HT1080 (cell line): ENCODE results near the gene WLS. TPM values are rescaled to one million over a fixed set of nuclear protein-coding genes. Genes with fewer than 3 reads are reported as not detected.
"Not testable (repeated sequence)": the region's sequence is repeated elsewhere in the genome, so short reads cannot be mapped to it uniquely, and the experiment has no call there.

ENCODE experiments used
- DNase-seq: peaks from one replicate; pipeline ENCODE4 v3.0.0-alpha.2; 2015; ENCODE audit warnings: low read depth
- total RNA-seq: library from RNA; depleted of rRNA; stranded (reverse); fragments of >200 nt; shearing (Covaris generic); gene quantifications from 2 replicates; pipeline ENCODE4 v1.2.3, GENCODE V29; 2014

The WLS gene
- total RNA-seq, 1 experiment from 2014 or later = 61.4 TPM

DNA sequence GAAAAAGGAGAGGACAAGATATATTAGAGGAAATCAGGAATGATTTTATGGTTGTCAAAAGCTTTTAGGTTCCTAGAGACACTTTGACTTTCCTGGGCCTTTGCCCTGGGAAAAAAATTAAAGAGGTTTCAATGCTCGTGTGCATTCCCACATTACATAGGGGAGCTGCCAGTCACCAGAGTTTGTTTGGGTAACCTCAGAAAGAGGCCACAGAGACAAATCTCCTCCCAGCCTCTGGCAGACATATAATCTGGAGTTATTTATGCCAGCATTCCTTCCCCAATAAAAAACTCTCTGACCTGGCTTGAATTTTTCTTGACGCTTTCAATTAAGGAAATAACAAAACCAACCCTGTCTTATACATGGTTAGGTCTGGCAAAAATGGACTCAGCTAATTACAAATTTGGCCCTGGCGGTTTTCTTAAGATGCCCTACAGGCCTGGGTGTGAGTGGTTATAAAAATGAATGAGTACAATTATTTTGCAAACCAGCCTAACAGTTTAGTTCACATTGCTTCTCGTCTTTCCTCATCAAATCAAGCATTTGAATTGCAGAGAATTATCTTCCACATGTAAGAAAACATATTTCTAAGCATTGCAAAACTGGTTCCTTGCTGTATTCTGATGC, 63.7 kb downstream of the WLS start:
- no peak for DNase-seq

DNA sequence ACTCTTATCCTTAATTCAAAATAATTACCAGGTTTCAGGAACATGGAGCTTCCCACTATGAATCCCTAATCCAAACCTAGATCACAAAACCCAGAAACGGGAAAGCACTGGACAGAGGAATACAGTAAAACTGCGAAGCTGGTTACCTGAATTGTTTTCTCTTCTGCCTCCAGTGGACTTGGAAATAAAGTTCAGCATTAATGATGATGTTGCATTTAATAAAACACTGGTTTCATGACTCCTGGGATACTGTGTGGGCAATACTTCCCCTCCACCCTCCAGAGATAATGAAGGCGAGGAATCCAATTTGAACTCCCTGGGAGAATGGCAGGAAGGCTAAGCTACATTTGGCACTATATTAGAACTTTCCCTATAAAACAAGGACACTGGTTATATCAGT, 65.1 kb downstream of the WLS start:
- DNase-seq = no peak

DNA sequence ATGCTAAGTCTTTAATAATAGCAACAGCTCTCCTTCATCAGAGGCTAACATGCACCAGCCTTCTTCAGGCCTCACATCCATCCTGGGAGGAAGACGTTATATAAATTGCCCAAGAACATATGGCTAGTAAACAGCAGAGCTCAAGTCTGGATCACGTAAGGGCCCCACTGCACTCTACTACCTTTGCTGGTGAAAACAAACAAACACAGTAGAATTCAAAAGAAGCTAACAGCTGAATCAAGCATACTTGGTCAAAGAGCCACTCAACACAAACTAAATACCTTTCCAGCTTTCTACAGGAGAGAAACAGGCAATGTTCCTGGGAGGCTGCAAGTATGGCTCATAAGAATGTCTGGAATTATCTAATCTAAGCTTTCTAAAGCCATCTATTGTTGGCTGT, 66.0 kb downstream of the WLS start:
- DNase-seq = no peak

DNA sequence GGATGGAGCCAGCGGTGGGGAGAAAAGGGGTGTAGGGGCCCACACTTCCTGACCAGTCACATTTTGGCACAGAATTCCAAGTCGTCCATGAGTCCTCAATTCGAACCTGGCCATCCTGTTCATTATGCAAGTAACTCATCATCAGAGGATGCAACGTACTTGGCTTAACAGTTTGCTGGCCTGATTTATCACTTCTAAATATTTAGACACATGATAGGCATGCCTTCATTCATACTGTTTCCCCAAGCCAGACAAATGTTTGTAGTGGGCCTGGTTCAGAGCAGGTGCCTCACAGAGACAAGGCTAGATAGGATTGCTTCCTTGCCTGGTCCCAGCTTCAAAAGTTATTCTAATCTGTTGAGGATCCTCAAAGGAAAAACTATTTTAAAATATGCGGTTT, 66.7 kb downstream of the WLS start:
- no peak for DNase-seq

DNA sequence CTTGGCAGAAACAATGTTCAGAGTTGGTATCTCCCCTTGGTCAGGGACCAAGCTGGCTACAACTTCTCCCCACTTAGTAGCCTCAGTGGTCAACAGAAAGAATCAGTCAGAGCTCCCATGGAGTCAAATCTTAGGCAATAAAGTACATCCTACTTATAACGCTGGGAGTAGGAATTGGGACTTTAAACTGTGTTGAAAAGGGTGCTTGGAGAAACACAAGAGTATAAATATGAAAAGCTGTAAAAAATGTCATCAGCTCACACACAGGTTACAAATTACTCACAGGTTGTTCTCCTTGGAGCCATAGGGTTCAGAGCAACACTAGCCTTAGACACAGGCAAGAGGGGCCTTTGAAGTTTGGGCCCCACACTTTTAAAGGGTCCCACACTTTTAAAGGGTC, 67.4 kb downstream of the WLS start:
- no peak for DNase-seq

DNA sequence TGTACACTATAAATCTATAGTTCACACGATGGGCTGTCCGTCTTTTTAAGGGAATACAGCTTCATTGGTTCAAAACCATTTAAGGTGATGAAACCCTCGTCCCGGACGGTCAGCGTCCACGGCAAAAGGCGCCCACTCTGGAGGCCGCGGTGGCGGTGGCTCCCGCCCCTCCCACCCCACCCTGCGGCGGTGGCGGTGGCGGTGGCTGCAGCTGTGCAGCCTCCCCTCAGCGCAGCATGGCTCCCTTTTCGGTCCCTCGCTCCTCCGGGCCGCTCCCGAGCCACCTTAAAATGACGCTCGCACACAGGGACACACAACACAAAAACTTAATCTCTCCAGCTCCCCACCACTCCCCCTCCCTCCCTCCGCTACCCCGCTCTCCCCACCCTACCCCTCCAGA, 69.1 kb downstream of the WLS start:
- no peak for DNase-seq

DNA sequence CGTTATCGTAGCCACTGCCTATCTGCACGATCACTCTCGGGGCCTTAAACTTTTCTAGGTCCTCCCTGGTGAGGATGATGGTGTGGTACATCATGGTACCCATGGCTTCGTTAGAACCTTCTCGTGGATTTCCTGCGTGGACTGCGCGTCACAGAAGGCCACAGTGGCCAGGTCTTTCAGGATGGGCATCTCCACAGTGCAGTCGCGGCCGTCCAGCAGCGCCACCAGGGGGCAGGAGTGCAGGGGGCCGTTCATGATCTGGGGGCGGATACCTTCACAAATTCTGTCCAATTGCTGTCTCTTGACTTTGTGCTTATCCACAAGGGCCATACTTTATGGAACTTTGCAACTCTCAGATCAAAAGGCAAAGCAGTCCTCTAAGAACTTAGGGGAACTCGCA, 69.6 kb downstream of the WLS start:
- DNase-seq = no peak

DNA sequence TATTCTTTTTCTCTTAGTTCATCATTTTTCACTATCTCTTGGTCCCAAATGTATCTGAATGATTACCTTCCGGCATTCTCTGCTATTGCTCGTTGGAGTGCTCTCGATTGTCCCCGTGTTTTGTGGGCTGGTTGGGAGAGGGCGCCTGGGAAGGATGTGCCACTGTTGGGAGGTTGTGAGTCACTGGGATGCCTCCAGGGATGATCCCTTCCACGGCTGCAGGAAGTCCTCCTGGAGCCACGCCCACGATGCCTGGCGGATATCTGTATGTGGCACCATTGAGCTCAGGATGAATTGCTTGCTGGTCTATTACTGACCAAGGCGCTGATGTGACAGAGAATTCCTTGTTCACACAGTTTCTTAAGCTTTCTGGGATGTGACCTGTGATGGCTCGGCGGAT, 70.7 kb downstream of the WLS start:
- peak; percentile 33 for DNase-seq

DNA sequence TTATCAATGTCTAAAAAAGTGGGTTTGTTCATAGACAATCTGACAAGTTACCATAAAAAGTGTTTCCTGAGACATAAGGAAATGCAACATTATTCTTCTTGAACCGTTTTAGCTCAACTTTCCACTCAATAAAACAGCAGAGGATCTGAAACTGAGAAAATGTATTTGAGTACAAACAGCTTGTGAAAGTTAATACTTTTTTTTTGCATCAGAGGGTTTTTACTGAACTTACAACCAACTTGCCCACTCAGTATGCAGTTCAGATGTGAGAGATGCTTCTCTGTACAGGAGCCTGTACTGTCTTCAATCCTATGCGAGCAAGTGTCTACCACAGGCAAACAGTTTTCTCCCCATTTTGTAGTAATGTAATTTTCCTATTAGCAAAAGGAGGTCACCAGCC, 71.4 kb downstream of the WLS start:
- DNase-seq = not testable (repeated sequence)

DNA sequence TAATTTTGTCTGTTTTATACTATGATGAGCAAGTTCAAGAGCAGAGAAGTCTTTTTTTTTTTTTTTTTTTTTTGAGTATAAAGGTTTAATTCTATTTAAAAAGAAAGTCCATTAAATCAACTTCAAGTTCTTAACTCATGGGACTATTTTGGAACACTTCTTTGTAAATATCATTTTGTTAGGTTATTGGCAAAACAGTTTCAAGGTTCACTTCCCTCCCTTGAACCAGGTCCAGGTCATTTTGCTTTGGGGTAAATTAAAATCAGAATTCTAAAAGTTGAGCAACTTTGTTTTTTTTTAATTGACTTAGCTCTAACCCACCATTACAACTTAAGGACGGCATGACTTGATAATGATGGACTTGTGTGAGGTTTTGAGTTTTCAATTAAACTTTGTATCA, 72.3 kb downstream of the WLS start:
- DNase-seq = no peak

DNA sequence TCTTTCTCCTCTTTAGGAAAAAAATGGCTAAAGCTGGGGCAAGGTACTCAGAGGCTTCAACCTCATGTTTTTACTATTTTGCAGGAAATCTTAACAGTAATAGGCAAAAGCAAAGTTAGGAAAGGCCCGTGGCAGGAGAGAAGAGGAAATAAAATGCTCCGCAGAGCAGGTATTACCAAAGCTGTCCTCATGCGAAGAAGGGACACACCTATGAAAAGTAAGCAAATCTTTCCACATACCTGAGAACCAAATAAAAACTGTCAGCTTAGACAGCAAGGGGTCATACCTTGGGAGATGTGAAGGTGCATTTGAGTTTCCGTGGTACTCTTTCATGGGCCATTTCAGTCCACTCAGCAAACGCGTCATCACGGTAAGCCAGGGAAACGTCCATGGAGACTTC, 73.5 kb downstream of the WLS start:
- no peak for DNase-seq

DNA sequence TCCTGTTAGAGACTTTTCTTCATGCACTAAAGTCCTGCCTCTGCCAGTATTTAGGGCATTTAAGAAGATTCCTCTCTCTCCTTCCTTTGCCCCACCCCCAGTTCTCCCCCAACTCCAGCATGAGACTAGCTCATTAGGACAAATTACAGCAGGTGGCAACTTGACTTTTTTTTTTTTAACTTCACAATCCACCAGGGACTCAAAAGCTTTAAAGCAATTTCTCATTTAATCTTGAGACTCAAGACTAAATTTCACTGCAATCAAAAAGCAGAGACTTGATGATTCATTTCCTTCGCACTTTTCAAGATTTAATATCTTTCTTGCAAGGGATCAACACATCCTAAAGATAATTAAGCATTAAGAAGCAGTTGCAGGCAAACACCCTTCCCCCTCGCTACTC, 74.9 kb downstream of the WLS start:
- DNase-seq = no peak

DNA sequence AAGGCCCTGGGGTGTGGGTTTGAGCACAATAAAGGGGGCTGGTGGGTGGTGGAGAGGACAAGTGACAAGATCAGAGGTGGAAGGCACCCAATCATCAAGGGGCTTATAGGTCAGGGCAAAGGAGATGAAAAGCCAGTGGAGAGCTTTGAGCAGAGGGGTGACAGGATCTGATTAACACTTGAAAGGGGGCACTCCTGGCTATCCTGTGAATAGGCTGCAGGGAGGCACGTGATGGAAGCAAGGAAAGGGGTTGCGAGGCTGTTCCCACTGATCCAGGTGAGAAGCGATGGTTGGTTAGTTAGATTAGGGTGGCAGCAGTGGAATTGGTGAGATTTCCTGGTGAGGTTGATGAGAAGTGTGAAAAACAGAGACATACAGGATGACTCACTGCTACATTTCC, 80.6 kb downstream of the WLS start:
- DNase-seq = no peak

DNA sequence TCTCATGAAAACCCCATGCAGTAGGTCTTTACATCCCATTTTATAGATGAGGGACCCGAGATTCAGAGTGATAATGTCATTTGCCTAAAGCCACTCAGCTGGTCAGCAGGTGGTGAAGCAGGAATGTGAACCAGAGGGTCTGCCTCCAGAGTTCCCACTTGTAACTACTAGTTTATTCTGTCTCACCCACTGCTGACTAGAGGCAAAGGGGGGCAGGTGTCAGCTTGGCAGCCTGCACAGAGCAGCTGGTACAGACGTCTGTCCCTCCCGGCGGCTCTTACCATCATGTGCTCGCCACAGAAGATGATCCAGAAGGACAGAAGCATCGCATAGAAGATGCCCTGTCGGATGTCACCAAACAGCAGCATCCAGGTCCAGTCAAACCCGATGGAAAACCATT, 82.4 kb downstream of the WLS start:
- no peak for DNase-seq

DNA sequence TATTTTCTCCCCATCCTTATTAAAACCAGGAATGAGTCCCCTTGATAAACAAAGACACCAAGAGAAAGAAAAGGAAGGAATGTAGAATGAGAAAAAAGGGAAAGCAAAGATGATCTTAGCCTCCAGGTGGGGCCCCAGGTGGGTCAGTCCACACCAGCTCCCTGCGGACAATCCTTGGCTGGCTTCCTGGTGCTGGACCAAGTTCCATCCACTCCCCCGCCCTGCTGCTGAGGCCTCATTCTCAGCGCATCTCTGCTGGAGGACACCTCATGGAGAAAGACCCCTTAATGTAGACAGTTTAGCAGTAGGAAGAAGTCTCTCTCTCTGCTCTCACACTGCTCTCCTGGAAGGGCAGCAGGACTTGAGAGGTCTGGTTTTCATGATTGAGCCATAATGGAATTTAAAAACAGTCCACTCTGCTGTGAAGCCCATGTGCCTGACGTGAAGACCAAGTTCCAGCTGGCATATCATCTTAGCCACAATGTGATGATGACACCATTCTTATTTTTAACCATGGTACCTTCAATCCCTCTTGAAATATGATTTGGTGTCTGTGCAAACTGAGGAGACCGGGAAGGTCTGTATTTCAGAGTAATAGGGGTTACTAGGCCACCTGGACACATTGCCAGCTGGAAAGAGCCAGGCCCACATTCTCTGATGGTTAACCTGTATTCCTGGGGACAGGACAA, 83.1 kb downstream of the WLS start:
- DNase-seq = no peak

DNA sequence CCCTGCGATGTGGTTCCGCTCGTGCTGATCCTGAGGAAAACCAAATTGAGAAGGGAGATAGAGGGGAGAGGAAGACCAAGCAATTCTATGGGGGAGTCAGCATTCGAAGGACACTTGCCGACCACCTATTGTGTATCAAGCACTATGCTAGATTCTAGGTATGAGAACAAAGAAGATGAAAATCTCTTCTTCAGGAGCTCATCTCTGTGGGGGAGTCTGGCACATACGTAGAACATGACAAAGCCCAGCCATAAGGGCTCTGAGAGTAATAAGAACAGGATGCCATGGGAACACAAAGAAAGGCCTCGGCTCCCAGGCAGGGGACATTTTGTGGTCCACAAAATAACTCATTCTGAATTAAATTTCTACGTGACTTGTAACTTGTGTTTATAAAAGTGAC, 83.7 kb downstream of the WLS start:
- no peak for DNase-seq

DNA sequence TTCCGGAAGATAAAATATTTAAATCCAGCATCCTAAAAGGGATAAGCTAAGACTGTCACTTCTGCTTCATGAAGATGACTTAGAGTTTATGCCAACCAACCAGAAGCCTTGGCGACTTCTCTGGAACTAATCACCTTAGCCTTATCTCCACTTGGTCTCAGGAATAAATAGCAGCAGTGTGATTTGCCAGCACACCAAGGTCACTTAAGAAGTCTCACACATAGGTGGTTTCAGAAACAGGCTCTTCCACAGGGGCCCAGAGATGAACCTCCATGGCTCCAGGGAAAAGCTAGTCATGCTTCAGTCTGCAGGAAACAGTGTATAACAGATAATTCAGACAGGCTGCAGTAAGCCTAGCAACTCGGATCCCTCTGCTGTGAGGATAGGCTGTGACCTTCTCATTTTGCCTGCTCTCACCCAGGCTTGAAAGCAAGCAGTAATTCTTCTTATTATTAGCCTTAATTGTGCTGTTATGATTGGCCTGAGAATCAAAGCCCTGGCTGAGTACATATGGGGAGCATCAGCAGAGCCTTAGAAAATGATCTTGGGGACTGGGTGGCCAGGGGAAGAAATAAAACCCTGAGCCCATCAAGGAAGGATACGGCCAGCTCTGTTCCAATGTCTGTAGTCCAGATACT, 84.7 kb downstream of the WLS start:
- DNase-seq = no peak

DNA sequence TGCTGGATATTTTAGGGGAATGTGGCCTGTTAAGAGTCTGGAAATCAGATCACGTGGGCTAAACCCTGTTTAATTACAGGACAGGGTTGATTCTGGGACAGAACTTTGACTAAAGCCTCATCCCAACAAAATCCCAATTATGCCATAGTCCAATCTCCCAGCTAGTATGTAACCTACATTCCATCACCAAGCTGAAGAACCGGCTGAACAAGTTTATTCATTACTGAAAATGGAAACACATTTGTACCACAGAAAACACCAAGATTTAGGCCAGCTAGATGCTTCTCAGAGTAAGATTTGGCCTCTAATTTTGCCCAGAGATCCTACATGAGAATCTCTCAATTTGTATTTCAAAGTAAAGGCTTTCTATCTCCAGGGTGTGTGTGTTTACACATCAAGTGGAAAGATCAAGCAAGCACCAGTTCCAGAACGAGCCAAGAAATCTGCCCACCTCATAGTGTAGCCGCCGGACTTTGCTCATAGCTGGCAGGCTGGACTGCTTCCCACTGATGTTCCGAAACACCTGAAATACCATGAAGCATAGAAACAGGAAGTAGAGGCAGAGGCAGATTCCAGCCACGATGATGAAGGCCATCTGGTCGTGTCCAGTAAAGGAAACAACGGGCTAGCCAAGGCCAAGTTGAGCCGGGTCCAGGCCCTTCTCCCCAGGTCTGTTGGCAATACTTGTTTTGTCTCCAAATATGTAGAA, 86.8 kb downstream of the WLS start:
- no peak for DNase-seq

DNA sequence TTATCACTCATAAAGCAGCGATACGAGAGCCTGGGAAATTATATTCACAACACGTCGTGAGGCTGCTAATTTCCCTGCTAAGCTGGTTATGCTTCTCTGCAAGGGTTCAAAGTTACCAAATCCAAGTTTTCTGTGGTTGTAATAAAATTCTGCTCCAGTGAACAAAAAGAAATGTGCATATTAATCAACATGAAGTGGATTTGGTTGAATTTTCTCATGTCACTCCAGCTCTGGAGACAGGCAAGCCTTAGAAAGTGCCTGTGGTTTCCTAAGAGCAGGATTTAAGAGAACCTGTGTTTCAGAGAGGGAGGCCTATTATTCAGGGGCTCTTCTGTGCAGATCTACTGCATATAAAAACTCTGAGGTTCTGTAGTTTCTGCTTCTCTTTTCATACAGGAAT, 87.5 kb downstream of the WLS start:
- DNase-seq = no peak

DNA sequence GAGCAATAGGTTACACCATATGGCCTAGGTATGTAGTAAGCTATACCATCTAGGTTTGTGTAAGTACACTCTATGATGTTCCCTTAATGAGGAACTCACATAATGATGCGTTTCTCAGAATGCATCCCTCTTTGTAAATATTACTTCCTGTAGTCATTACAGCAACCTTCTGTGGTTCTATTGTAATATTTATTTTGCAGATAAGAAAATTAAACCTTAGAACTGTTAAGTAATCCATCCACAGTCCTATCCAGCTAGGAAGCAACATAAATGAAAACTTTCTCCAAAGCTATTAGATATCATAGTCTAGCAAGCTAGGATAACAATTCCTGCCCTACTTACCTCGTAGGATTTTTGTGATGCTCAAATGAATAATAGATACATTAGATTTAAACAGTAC, 88.7 kb downstream of the WLS start:
- no peak for DNase-seq

DNA sequence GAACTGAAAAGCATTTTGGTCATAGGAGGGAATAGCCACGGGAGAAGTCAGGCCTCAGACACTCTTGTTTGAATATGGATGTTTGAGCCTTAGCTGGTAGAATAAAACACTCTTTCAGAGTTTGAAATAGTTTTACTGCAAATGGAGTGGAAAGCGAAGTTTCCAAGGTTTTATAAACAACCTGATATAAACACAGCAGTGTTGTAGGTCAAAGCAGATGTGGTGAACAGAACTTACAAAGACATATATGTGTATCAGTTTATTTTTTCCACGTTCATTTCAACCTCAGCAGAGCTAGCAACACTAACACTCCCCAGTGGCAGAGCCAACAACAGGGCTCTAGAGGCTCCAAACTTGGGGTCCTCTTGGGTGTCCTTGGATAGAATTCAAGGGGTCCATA, 89.9 kb downstream of the WLS start:
- DNase-seq = no peak

DNA sequence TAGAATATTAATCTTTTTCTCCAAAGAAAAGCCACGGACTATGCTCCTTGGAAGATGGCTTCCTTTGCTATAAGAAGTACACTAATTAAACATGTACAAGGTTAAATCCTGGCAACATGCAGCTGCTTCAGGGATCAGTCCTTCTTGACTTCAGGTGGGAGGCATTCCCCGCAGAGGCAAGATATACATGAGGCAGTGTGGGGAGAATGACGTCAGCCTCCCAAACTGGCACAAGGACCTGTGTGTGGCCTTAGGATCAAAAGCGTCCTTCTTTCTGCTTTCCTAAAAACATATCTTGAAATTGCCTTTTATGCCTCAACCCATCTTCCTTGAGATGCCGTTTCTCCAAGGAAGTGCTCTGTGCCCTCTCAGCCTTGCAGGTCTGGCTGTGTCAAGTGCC, 90.3 kb downstream of the WLS start:
- DNase-seq = no peak
